Measurements from ENCODE around the gene PHRF1. TPM values are rescaled to one million over a fixed set of nuclear protein-coding genes. Genes with fewer than 3 reads are reported as not detected.

Gene PHRF1
- total and polyA plus RNA-seq, 9 of the 15 experiments (the other 6 are each of a cell fraction or from before 2014, with no cell fraction given) = 0.07 to 37.2 (median 7.7) TPM

DNA sequence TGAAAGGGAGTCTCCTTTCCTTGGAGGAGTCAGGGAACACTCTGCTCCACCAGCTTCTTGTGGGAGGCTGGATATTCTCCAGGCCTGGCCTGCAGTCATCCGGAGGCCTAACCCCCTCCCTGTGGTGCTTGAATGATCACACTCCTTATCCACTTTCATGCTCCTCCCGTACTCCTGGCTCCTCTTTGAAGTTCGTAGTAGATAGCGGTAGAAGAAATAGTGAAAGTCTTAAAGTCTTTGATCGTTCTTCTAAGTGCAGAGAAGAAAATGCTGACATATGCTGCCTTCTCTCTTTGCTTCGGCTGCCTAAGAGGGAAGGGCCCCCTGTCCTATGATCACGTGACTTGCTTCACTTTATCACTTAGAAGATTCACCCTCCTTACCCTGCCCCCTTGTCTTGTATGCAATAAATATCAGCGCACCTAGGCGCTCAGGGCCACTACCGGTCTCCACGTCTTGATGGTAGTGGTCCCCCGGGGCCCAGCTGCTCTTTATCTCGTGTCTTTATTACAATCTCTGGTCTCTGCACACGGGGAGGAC lies 2.2 kb upstream of the PHRF1 start (continued):
- TF ChIP-seq ZNF592 (IDR thresholded peaks at IDR 0.05) (0 out of 2 replicates have a peak, but pooled peaks have one; percentile 25), E2F6 (IDR thresholded peaks at IDR 0.05; ENCODE audit: borderline replicate concordance in 1 of 2, extremely low read depth in 1 of 2, insufficient read depth in 1 of 2, insufficient read length in 1 of 2, low read depth in 1 of 2, low read length in 1 of 2, poor library complexity in 1 of 2, severe bottlenecking in 1 of 2) (peak in 1 of 2 experiments; percentile 35), MAFF (IDR thresholded peaks at IDR 0.05; ENCODE audit: low read length) (peak; percentile 49; the same call in 1 of the 2 replicates), HDGF (IDR thresholded peaks at IDR 0.05) (peak; percentile 64; the same call in 1 of the 2 replicates)

All from K562 (cell line).